NB4 (cell line): Measurements from ENCODE around the gene SLC22A23.

Experiments
- CTCF ChIP-seq: IDR thresholded peaks from one replicate; pipeline ENCODE4 v1.5.1; 2012; ENCODE audit warnings: low read depth, low read length
- MAX ChIP-seq: IDR thresholded peaks from 2 replicates; pipeline ENCODE4 v1.6.1; 2011; ENCODE audit warnings: low read depth, low read length
- MYC ChIP-seq: IDR thresholded peaks from 2 replicates; pipeline ENCODE4 v1.6.1; 2011; ENCODE audit warnings: low read depth, low read length
- POLR2A ChIP-seq: IDR thresholded peaks from 2 replicates; pipeline ENCODE4 v1.6.1; 2011; ENCODE audit warnings: mild to moderate bottlenecking; ENCODE audit not compliant: insufficient read length; ENCODE audit errors: extremely low read depth

GRCh38 chr6:3449321-3449720 lies 7.5 kb downstream of the SLC22A23 start:
- TF ChIP-seq CTCF (no peak), POLR2A (no peak), MAX (no peak), MYC (no peak)
